H1 (cell line): ENCODE results near the gene TFDP1. TPM values are rescaled to one million over a fixed set of nuclear protein-coding genes. Genes with fewer than 3 reads are reported as not detected.

Experiments
- CTCF ChIA-PET: fragments of 300-600 bp; sonication (Branson Sonifier 250); formaldehyde crosslinking; loops from one replicate; lab custom pipeline; 2021; ENCODE audit not compliant: partially characterized antibody; lab: Charles Lee
- POLR2A ChIA-PET: fragments of 300-600 bp; sonication (Branson Sonifier 250); formaldehyde crosslinking; loops from one replicate; lab custom pipeline; 2021; ENCODE audit warnings: inconsistent platforms; ENCODE audit not compliant: partially characterized antibody; lab: Charles Lee
- DNase-seq, 2 experiments: peaks; one replicate each; pipeline versions ENCODE4 v3.0.0 to v3.0.0-alpha.2; 2010 to 2022; ENCODE audit warnings: low spot score in 2 of 2, low read depth in 1 of 2, mixed read lengths in 1 of 2
- FAIRE-seq: peaks from 2 replicates; lab custom pipeline; 2011; peaks lifted over from hg19 to GRCh38; lab: Jason Lieb, UNC
- H2AFZ ChIP-seq: 2 replicates; pipeline ENCODE4 v1.8.1; 2012; ENCODE audit warnings: low read length, inconsistent platforms
- H2AK5ac ChIP-seq: 2 replicates; pipeline ENCODE4 v1.6.1; 2013; ENCODE audit warnings: low read depth, low read length
- H2BK120ac ChIP-seq: replicated peaks from 2 replicates; pipeline ENCODE3; 2013; ENCODE audit warnings: low read depth, low read length, inconsistent platforms
- H2BK12ac ChIP-seq: 2 replicates; pipeline ENCODE4 v1.6.1; 2013; ENCODE audit warnings: low read depth, low read length
- H2BK15ac ChIP-seq: 2 replicates; pipeline ENCODE4 v1.6.1; 2013; ENCODE audit warnings: low read length
- H2BK20ac ChIP-seq: 2 replicates; pipeline ENCODE4 v1.6.1; 2013; ENCODE audit warnings: low read length
- H2BK5ac ChIP-seq: 2 replicates; pipeline ENCODE4 v1.6.1; 2013; ENCODE audit warnings: low read depth, low read length
- H3K14ac ChIP-seq: 2 replicates; pipeline ENCODE4 v1.6.1; 2013; ENCODE audit warnings: inconsistent platforms; ENCODE audit not compliant: insufficient read length
- H3K18ac ChIP-seq: 2 replicates; pipeline ENCODE4 v1.6.1; 2013; ENCODE audit warnings: low read length; ENCODE audit errors: extremely low read depth
- H3K23ac ChIP-seq: 2 replicates; pipeline ENCODE4 v1.6.1; 2013; ENCODE audit warnings: inconsistent platforms; ENCODE audit not compliant: insufficient read length
- H3K23me2 ChIP-seq: 2 replicates; pipeline ENCODE4 v1.6.1; 2013; ENCODE audit warnings: low read depth, low read length
- H3K27ac ChIP-seq: 2 replicates; pipeline ENCODE4 v1.6.1; 2011; ENCODE audit warnings: low read depth, low read length, inconsistent platforms
- H3K27me3 ChIP-seq, 4 experiments: replicated peaks in 1 of 4; 1 replicate in 1 of 4; 2 replicates in 3 of 4; pipeline versions ENCODE4 v1.6.1 to v1.8.1; 2011 to 2013; ENCODE audit warnings: low read length in 3 of 4, mild to moderate bottlenecking in 3 of 4, inconsistent platforms in 2 of 4, mixed read lengths in 2 of 4, moderate library complexity in 1 of 4; ENCODE audit not compliant: control insufficient read depth in 3 of 4, insufficient read depth in 3 of 4; ENCODE audit errors: extremely low read depth in 1 of 4
- H3K36me3 ChIP-seq, 4 experiments: 2 replicates each; pipeline versions ENCODE4 v1.6.1 to v1.8.1; 2011 to 2013; ENCODE audit warnings: mild to moderate bottlenecking in 4 of 4, low read length in 3 of 4, moderate library complexity in 2 of 4, control low read depth in 1 of 4, inconsistent platforms in 1 of 4; ENCODE audit not compliant: insufficient read depth in 4 of 4, control insufficient read depth in 2 of 4
- H3K4ac ChIP-seq: replicated peaks from 2 replicates; pipeline ENCODE3; 2013; ENCODE audit warnings: low read length, low read depth, mixed read lengths, inconsistent platforms; ENCODE audit not compliant: insufficient read length
- H3K4me1 ChIP-seq, 4 experiments: replicated peaks in 1 of 4; 1 replicate in 1 of 4; 2 replicates in 3 of 4; pipeline versions ENCODE4 v1.6.1 to v1.8.1; 2011 to 2013; ENCODE audit warnings: low read length in 3 of 4, inconsistent platforms in 2 of 4, mixed read lengths in 1 of 4; ENCODE audit not compliant: insufficient read depth in 4 of 4, control insufficient read depth in 3 of 4
- H3K4me2 ChIP-seq, 2 experiments: 2 replicates each; pipeline versions ENCODE4 v1.6.1 to v1.8.1; 2011 to 2013; ENCODE audit warnings: low read depth in 2 of 2, low read length in 2 of 2, control low read depth in 1 of 2, inconsistent platforms in 1 of 2, mild to moderate bottlenecking in 1 of 2; ENCODE audit not compliant: insufficient read depth in 1 of 2
- H3K4me3 ChIP-seq, 4 experiments: fragments of 200-600, 300-600 bp in 1 of 4; sonication (generic), shearing (Covaris generic), sonication (Bioruptor Twin) in 1 of 4; 2 replicates each; pipeline versions ENCODE4 v1.5.1 to v1.8.1; 2011 to 2016; ENCODE audit warnings: low read length in 4 of 4, low read depth in 3 of 4, control low read depth in 2 of 4, inconsistent platforms in 2 of 4, mild to moderate bottlenecking in 2 of 4, mixed read lengths in 1 of 4, moderate library complexity in 1 of 4; ENCODE audit not compliant: insufficient read depth in 2 of 4; ENCODE audit errors: extremely low read depth in 1 of 4
- H3K56ac ChIP-seq: replicated peaks from 2 replicates; pipeline ENCODE3; 2013; ENCODE audit warnings: low read depth, mild to moderate bottlenecking, mixed read lengths, low read length, inconsistent platforms; ENCODE audit not compliant: insufficient read length
- H3K79me1 ChIP-seq: 2 replicates; pipeline ENCODE4 v1.6.1; 2013; ENCODE audit warnings: low read depth, low read length, control low read depth
- H3K79me2 ChIP-seq, 2 experiments: 2 replicates each; pipeline versions ENCODE4 v1.6.1 to v1.8.1; 2012 to 2013; ENCODE audit warnings: low read length in 2 of 2, mild to moderate bottlenecking in 2 of 2, inconsistent platforms in 1 of 2; ENCODE audit not compliant: insufficient read depth in 2 of 2, control insufficient read depth in 1 of 2
- H3K9ac ChIP-seq, 4 experiments: replicated peaks in 1 of 4; 1 replicate in 1 of 4; 2 replicates in 3 of 4; pipeline versions ENCODE4 v1.6.1 to v1.8.1; 2011 to 2013; ENCODE audit warnings: low read depth in 3 of 4, low read length in 3 of 4, control low read depth in 2 of 4, mild to moderate bottlenecking in 2 of 4, moderate library complexity in 2 of 4, inconsistent platforms in 1 of 4; ENCODE audit errors: extremely low read depth in 1 of 4
- H3K9me3 ChIP-seq, 2 experiments: 2 replicates each; pipeline versions ENCODE4 v1.6.1 to v1.8.1; 2012 to 2013; ENCODE audit warnings: mild to moderate bottlenecking in 2 of 2, moderate library complexity in 2 of 2, control low read depth in 1 of 2, inconsistent platforms in 1 of 2, low read depth in 1 of 2, low read length in 1 of 2, mixed read lengths in 1 of 2; ENCODE audit not compliant: insufficient read depth in 2 of 2
- H4K20me1 ChIP-seq, 2 experiments: replicated peaks in 1 of 2; 2 replicates each; pipeline versions ENCODE3 to v1.8.1; 2011 to 2013; ENCODE audit warnings: inconsistent platforms in 2 of 2, low read length in 2 of 2, mild to moderate bottlenecking in 1 of 2; ENCODE audit not compliant: insufficient read depth in 2 of 2, control insufficient read depth in 1 of 2
- H4K5ac ChIP-seq: 2 replicates; pipeline ENCODE4 v1.6.1; 2013; ENCODE audit warnings: low read length, low read depth, mixed read lengths, inconsistent platforms; ENCODE audit not compliant: insufficient read length
- H4K8ac ChIP-seq: 2 replicates; pipeline ENCODE4 v1.8.0; 2013; ENCODE audit warnings: mild to moderate bottlenecking, moderate library complexity, low read length, inconsistent platforms; ENCODE audit not compliant: insufficient read depth; ENCODE audit errors: extremely low read depth
- H4K91ac ChIP-seq: replicated peaks from 2 replicates; pipeline ENCODE3; 2013; ENCODE audit warnings: low read length, mixed read lengths, inconsistent platforms; ENCODE audit not compliant: insufficient read length
- BCL11A ChIP-seq, 2 experiments: IDR thresholded peaks; one replicate each; pipeline ENCODE4 v1.6.1; 2011; ENCODE audit warnings: low read depth in 2 of 2, low read length in 2 of 2, mild to moderate bottlenecking in 2 of 2
- POU5F1 ChIP-seq: IDR thresholded peaks from 2 replicates; pipeline ENCODE4 v1.6.1; 2011; ENCODE audit warnings: low read depth, mild to moderate bottlenecking, low read length, moderate library complexity
- SP2 ChIP-seq: IDR thresholded peaks from 2 replicates; pipeline ENCODE4 v1.6.1; 2012; ENCODE audit warnings: mild to moderate bottlenecking, low read length, inconsistent platforms
- WGBS, 2 experiments: shearing (Covaris generic) in 1 of 2; methylation state at CpG; one replicate each; pipeline versions ENCODE4 v1.1.6 to v1.1.7; 2013 to 2015; ENCODE audit warnings: low lambda C conversion rate in 2 of 2, mixed read lengths in 2 of 2, inconsistent platforms in 1 of 2, low coverage in 1 of 2, missing lambda C conversion rate in 1 of 2; ENCODE audit not compliant: insufficient replicate concordance in 2 of 2, insufficient coverage in 1 of 2, insufficient read length in 1 of 2; ENCODE audit errors: extremely low coverage in 1 of 2, missing lambda C conversion rate in 1 of 2; 5-methylcytosine and 5-hydroxymethylcytosine counted together
- polyA plus RNA-seq, 7 experiments: library from polyadenylated mRNA; depleted of rRNA in 3 of 7; stranded (reverse) in 5 of 7; unstranded in 2 of 7; fragments of >200 nt in 5 of 7; fragments of 200-250 nt in 2 of 7; gene quantifications; 1 replicate in 5 of 7; 2 replicates in 1 of 7; 4 replicates in 1 of 7; pipeline versions ENCODE4 v1.2.1 to v1.2.3, GENCODE V29; 2011 to 2013; ENCODE audit warnings: missing spikeins in 2 of 7, mixed read lengths in 2 of 7
- total RNA-seq: library from RNA; stranded (reverse); fragmentation: NEBNext Ultra II Directional; extraction: Animal tissue kit (Norgen Biotek cat#: 25700); gene quantifications from 2 replicates; pipeline ENCODE4 v1.2.1, GENCODE V29; 2021

TFDP1 gene
- total and polyA plus RNA-seq, 2 of the 8 experiments (the other 6 are each of a cell fraction or from before 2014, with no cell fraction given): 43.6 to 81.9 TPM

GRCh38 chr13:113550453-113550852 lies 34.1 kb upstream of the TFDP1 start:
- DNase-seq: peak in 1 of 2 experiments; percentile 35
- Histone ChIP-seq H3K36me3 (peaks cover 0 to 2% (median 0%) of the 10 kb centered on the region in 4 experiments; a peak in 1 of 8 replicates), H3K9ac (no peak overlapping the region), H3K27me3 (no peaks in the 10 kb centered on the region), H3K14ac (no peak overlapping the region), H3K4me3 (no peak overlapping the region), H3K4me2 (no peak overlapping the region), H4K91ac (no peak overlapping the region), H4K5ac (no peak overlapping the region), H3K9me3 (no peaks in the 10 kb centered on the region), H2BK120ac (no peak overlapping the region), H2AK5ac (no peak overlapping the region), H3K18ac (no peak overlapping the region), H3K79me2 (no peaks in the 10 kb centered on the region), H3K23ac (no peak overlapping the region), H2BK15ac (no peak overlapping the region), H2BK20ac (no peak overlapping the region), H3K27ac (no peak overlapping the region), H3K23me2 (no peaks in the 10 kb centered on the region), H2AFZ (no peak overlapping the region), H4K8ac (no peak overlapping the region), H3K79me1 (peaks cover 2% of the 10 kb centered on the region), H4K20me1 (peaks cover 0 to 12% of the 10 kb centered on the region in 2 experiments), H3K4me1 (peaks cover 0 to 3% (median 0%) of the 10 kb centered on the region in 4 experiments; a peak in 1 of 7 replicates), H3K56ac (no peak overlapping the region), H3K4ac (no peak overlapping the region), H2BK5ac (no peak overlapping the region; the same call in 1 of the 2 replicates), H2BK12ac (no peak overlapping the region)
- ChIA-PET POLR2A (interaction anchor here (2.0 kb wide), 1 partner anchor 11 kb away, joined by 7 read pairs; no protein-coding TSS in a partner anchor), CTCF (interaction anchor here (1.4 to 1.9 kb wide), 2 partner anchors 11 to 98 kb away, joined by 3 to 9 read pairs; no protein-coding TSS in a partner anchor)
- 87% methylated on average over 9 of the region's 9 CpGs; no CpG with 5 or more reads in 1 of the 2 experiments for WGBS, 2 experiments
- no peak for FAIRE-seq
- TF ChIP-seq BCL11A (IDR thresholded peaks at IDR 0.05; ENCODE audit: low read depth in 2 of 2, low read length in 2 of 2) (no peak), SP2 (no peak), POU5F1 (no peak)
